ENCODE results near the gene NPAS3.

The NPAS3 gene

DNA sequence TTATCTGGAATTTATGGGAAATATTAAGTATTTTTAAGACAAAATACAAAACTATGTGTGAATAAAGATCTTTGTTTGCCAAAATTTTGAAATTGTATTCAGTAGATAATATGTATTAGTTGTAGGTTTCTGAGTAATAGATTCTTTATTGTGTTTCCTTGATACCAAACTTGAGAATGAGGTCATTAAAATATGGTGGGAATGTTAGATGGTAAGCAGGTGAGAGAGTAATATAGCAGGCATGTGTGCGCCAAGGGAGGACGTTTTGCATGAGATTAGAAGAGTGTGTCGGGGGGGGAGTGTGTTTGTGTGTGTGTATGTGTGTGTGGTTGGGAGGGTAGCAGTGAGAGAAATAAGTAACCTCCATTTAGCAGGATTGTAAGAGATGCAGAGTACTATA lies 376.5 kb downstream of the NPAS3 start:
- Mint-ChIP-seq H3K9me3 (peaks cover 19% of the 10 kb centered on the region), H3K36me3 (ENCODE audit: insufficient read depth) (peaks cover 2% of the 10 kb centered on the region), H3K4me3 (no peak overlapping the region), H3K4me1 (no peaks in the 10 kb centered on the region), H3K27me3 (no peaks in the 10 kb centered on the region), H3K27ac (ENCODE audit: low read depth) (no peak overlapping the region)
- DNase-seq (ENCODE audit: low spot score in 2 of 2): no peak
- ATAC-seq (replicated peaks; ENCODE audit: extremely low read depth, poor library complexity, severe bottlenecking): no peak

DNA sequence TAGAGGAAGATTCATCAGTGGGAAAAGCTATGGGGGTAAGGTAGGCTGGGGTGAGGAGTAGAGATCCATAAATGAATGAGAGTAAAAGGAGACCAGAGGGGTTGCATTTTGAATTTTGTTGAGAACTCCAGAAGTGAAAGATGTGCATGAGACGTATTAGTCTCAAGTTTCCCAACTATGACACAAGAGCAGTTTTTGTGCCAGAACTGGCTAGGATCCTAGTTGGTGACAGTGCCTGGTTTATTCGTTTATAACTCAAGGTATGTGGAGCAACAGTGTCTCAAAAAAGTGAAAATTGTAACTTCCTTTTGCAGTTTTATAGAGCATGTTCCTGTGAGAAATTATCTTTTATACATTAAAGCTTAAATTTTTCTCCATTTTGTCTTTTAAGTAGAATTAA lies 377.0 kb downstream of the NPAS3 start:
- Mint-ChIP-seq H3K27ac (ENCODE audit: low read depth) (no peak overlapping the region), H3K36me3 (ENCODE audit: insufficient read depth) (peaks cover 2% of the 10 kb centered on the region), H3K27me3 (no peaks in the 10 kb centered on the region), H3K4me1 (no peaks in the 10 kb centered on the region), H3K9me3 (peaks cover 19% of the 10 kb centered on the region), H3K4me3 (no peak overlapping the region)
- ATAC-seq (replicated peaks; ENCODE audit: extremely low read depth, poor library complexity, severe bottlenecking): no peak
- no peak for DNase-seq (ENCODE audit: low spot score in 2 of 2)

DNA sequence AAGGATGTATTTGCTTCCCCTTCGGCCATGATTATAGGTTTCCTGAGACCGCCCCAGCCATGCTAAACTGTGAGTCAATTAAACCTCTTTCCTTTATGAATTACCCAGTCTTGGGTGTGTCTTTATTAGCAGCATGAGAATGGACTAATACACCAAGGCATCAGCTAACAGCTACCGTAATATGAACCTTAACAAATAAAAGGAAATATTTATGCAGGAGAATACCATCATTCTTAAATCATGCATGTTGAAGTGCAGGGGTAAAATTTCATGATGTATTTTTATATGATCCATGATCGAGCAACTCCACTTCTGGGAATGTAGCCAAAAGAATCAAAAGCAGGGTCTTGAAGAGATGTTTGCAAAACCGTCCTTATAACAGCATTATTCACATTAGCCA lies 379.0 kb downstream of the NPAS3 start:
- Mint-ChIP-seq H3K27ac (ENCODE audit: low read depth) (no peak overlapping the region), H3K27me3 (no peaks in the 10 kb centered on the region), H3K9me3 (peaks cover 19% of the 10 kb centered on the region), H3K36me3 (ENCODE audit: insufficient read depth) (peaks cover 2% of the 10 kb centered on the region), H3K4me3 (no peak overlapping the region), H3K4me1 (no peaks in the 10 kb centered on the region)
- ATAC-seq (replicated peaks; ENCODE audit: extremely low read depth, poor library complexity, severe bottlenecking): no peak
- DNase-seq (ENCODE audit: low spot score in 2 of 2): no peak

DNA sequence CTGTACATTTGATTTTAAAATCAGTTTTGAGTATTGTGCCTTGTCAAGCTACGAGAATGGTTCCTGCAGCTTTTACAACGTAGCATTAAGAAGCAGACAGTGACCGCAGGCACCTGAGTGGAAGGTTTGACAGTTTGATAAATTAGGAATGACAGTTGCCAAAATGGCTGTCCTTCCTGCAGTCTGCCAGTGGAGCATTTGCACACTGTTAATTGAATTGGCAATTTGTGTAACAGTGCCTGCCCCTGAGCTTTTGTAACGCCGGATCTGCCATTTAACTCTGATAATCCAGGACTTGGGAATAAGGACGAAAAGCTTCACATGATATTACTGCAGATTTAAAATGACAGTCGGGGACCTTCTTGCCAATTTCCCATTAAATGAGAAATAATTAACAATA lies 385.3 kb downstream of the NPAS3 start:
- DNase-seq (ENCODE audit: low spot score in 2 of 2) (no peak), ATAC-seq (replicated peaks; ENCODE audit: extremely low read depth, poor library complexity, severe bottlenecking) (no peak)
- no peak overlapping the region for H3K4me3 Mint-ChIP-seq
- no peak overlapping the region for H3K27ac Mint-ChIP-seq (ENCODE audit: low read depth)
- no peaks in the 10 kb centered on the region for H3K27me3 Mint-ChIP-seq
- no peaks in the 10 kb centered on the region for H3K4me1 Mint-ChIP-seq
- H3K9me3 Mint-ChIP-seq: peaks cover 6% of the 10 kb centered on the region
- H3K36me3 Mint-ChIP-seq (ENCODE audit: insufficient read depth): no peaks in the 10 kb centered on the region

DNA sequence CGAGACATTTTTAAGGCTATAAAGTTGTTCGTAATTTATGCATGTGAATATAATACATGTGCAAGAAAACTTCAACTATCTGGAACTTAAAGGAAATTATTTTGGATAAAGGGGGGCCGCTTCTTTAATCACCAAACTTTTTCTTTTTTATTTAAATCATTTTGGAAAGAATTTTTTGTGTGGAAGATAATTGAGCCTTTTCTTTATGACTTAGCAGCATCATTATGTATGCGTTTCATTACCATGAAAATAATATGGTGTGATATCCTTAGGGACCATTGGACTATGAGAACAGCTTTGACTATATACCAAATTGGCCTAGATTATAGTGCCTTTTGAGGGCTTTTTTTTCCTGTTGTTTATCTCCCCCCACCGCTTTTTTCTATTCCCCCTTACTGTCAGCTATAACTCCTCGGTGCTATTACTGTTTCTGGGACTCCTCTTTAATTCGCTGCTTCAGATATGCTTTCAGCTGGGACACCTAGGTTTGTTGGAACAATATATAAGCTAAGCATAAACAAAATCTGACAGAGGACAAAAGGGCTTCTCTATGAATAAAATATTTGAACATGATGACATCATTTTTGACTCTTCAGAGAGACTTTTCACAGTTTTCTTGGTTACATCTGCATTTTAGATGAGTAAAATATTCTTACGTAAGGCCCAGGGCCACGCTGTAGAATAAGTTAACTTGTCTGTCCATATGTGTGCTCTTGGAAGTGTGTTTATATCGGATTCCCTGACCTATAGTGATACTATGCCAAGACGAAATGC lies 392.7 kb downstream of the NPAS3 start:
- no peak for DNase-seq (ENCODE audit: low spot score in 2 of 2)
- H3K27me3 Mint-ChIP-seq: no peaks in the 10 kb centered on the region
- peaks cover 5% of the 10 kb centered on the region for H3K9me3 Mint-ChIP-seq
- no peak overlapping the region for H3K4me3 Mint-ChIP-seq
- H3K27ac Mint-ChIP-seq (ENCODE audit: low read depth): no peak overlapping the region
- no peak for ATAC-seq (replicated peaks; ENCODE audit: extremely low read depth, poor library complexity, severe bottlenecking)
- H3K4me1 Mint-ChIP-seq: no peaks in the 10 kb centered on the region
- no peaks in the 10 kb centered on the region for H3K36me3 Mint-ChIP-seq (ENCODE audit: insufficient read depth)

DNA sequence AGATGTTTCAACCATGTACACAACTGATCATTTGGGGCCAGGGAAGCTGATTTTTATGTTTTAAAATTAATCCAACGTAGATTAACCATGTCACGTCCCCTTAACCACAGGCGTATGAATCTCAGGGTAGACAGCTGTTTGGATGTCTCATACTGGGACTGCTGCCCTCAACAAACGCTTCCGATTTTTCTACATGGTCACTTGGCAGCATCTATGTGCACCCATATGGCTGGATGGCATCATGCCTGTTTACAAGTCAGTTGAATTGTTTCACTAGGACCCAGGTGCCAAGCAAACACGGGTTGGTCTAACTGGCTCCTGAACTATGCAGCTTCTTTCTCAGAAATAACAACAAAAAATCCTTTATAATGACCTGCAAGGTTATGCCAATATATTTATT lies 393.8 kb downstream of the NPAS3 start:
- no peaks in the 10 kb centered on the region for H3K4me1 Mint-ChIP-seq
- no peak overlapping the region for H3K4me3 Mint-ChIP-seq
- DNase-seq (ENCODE audit: low spot score in 2 of 2) (no peak), ATAC-seq (replicated peaks; ENCODE audit: extremely low read depth, poor library complexity, severe bottlenecking) (no peak)
- H3K27me3 Mint-ChIP-seq: no peaks in the 10 kb centered on the region
- H3K27ac Mint-ChIP-seq (ENCODE audit: low read depth): no peak overlapping the region
- H3K36me3 Mint-ChIP-seq (ENCODE audit: insufficient read depth): no peaks in the 10 kb centered on the region
- peaks cover 5% of the 10 kb centered on the region for H3K9me3 Mint-ChIP-seq

GRCh38 chr14:33335366-33335765 lies 396.7 kb downstream of the NPAS3 start:
- Mint-ChIP-seq H3K27ac (ENCODE audit: low read depth) (no peak overlapping the region), H3K9me3 (peaks cover under 1% of the 10 kb centered on the region), H3K36me3 (ENCODE audit: insufficient read depth) (no peaks in the 10 kb centered on the region), H3K4me3 (no peak overlapping the region), H3K4me1 (no peaks in the 10 kb centered on the region), H3K27me3 (no peaks in the 10 kb centered on the region)
- ATAC-seq (replicated peaks; ENCODE audit: extremely low read depth, poor library complexity, severe bottlenecking) (no peak), DNase-seq (ENCODE audit: low spot score in 2 of 2) (no peak)

- Mint-ChIP-seq H3K9me3 (peaks cover 13% of the 10 kb centered on the region), H3K27ac (ENCODE audit: low read depth) (no peak overlapping the region), H3K27me3 (no peaks in the 10 kb centered on the region), H3K36me3 (ENCODE audit: insufficient read depth) (no peaks in the 10 kb centered on the region), H3K4me1 (no peaks in the 10 kb centered on the region), H3K4me3 (no peak overlapping the region)
- DNase-seq (ENCODE audit: low spot score in 2 of 2) (no peak), ATAC-seq (replicated peaks; ENCODE audit: extremely low read depth, poor library complexity, severe bottlenecking) (no peak)
Observed at GRCh38 chr14:33342299-33342974, 403.8 kb downstream of the NPAS3 start.

GRCh38 chr14:33343016-33343415 lies 404.3 kb downstream of the NPAS3 start:
- ATAC-seq (replicated peaks; ENCODE audit: extremely low read depth, poor library complexity, severe bottlenecking) (no peak), DNase-seq (ENCODE audit: low spot score in 2 of 2) (no peak)
- Mint-ChIP-seq H3K27me3 (no peaks in the 10 kb centered on the region), H3K9me3 (peaks cover 13% of the 10 kb centered on the region), H3K27ac (ENCODE audit: low read depth) (no peak overlapping the region), H3K4me1 (no peaks in the 10 kb centered on the region), H3K36me3 (ENCODE audit: insufficient read depth) (no peaks in the 10 kb centered on the region), H3K4me3 (no peak overlapping the region)

GRCh38 chr14:33347796-33348195 lies 409.1 kb downstream of the NPAS3 start:
- no peak for ATAC-seq (replicated peaks; ENCODE audit: extremely low read depth, poor library complexity, severe bottlenecking)
- H3K4me1 Mint-ChIP-seq: no peaks in the 10 kb centered on the region
- no peak overlapping the region for H3K27ac Mint-ChIP-seq (ENCODE audit: low read depth)
- no peaks in the 10 kb centered on the region for H3K27me3 Mint-ChIP-seq
- H3K4me3 Mint-ChIP-seq: no peak overlapping the region
- no peak for DNase-seq (ENCODE audit: low spot score in 2 of 2)
- no peaks in the 10 kb centered on the region for H3K36me3 Mint-ChIP-seq (ENCODE audit: insufficient read depth)
- peaks cover 13% of the 10 kb centered on the region for H3K9me3 Mint-ChIP-seq

- H3K27me3 Mint-ChIP-seq: no peaks in the 10 kb centered on the region
- H3K36me3 Mint-ChIP-seq (ENCODE audit: insufficient read depth): no peaks in the 10 kb centered on the region
- no peak overlapping the region for H3K27ac Mint-ChIP-seq (ENCODE audit: low read depth)
- no peak overlapping the region for H3K4me3 Mint-ChIP-seq
- H3K9me3 Mint-ChIP-seq: peaks cover 13% of the 10 kb centered on the region
- DNase-seq (ENCODE audit: low spot score in 2 of 2) (no peak), ATAC-seq (replicated peaks; ENCODE audit: extremely low read depth, poor library complexity, severe bottlenecking) (no peak)
- no peaks in the 10 kb centered on the region for H3K4me1 Mint-ChIP-seq
Observed at GRCh38 chr14:33348510-33348909, 409.8 kb downstream of the NPAS3 start.

DNA sequence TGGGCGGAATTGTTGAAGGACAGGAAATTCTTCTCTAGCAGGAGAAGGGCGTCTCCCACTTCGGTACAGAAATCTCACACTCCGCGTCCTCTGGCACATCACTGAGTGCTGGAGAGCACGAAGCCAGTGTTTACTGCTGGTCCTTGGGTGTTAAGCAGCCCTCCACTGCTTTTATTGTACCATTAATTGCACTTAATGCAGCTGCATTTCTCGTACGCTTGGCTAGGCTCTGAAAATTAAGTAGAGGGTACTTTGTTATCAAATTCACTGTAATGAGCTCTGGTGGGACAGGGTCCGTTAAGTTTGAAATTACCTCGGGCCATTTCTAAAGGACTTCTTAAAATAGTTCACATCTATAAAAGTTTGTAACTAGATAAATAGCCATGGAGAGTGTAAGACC lies 411.2 kb downstream of the NPAS3 start:
- Mint-ChIP-seq H3K36me3 (ENCODE audit: insufficient read depth) (no peaks in the 10 kb centered on the region), H3K9me3 (peaks cover 25% of the 10 kb centered on the region), H3K4me3 (no peak overlapping the region), H3K27me3 (no peaks in the 10 kb centered on the region), H3K4me1 (no peaks in the 10 kb centered on the region), H3K27ac (ENCODE audit: low read depth) (no peak overlapping the region)
- DNase-seq (ENCODE audit: low spot score in 2 of 2) (no peak), ATAC-seq (replicated peaks; ENCODE audit: extremely low read depth, poor library complexity, severe bottlenecking) (no peak)

DNA sequence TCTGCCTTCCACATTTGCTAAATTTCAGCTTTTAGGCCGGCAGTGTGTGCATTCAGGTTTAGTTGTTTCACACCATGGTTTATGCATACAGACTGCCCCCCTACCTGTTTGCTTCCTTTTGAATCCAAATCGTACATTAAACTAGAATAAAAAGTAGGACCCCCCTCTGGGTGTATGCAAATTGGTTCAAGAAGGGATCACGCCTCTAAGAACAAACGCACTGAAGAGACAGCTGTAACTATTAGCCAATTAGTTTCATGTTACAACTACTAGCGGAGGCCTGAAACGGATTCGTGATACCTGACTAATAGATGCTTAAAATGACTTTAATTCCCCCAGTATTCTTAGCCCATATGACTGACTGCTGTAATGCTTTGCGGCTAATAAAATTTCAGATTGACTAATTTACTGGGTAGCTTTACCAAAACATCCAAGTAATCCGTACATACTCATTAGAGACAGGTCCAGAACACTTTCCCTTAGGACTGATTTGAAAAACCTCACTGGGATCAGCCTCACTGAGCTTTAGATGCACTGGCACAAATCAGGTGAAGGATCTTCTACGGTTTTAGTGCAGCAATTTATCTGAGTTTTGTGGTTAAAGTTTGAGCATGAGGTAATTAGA lies 411.8 kb downstream of the NPAS3 start:
- Mint-ChIP-seq H3K36me3 (ENCODE audit: insufficient read depth) (no peaks in the 10 kb centered on the region), H3K4me3 (no peak overlapping the region), H3K27ac (ENCODE audit: low read depth) (no peak overlapping the region), H3K4me1 (no peaks in the 10 kb centered on the region), H3K27me3 (no peaks in the 10 kb centered on the region), H3K9me3 (peaks cover 31% of the 10 kb centered on the region)
- DNase-seq (ENCODE audit: low spot score in 2 of 2) (no peak), ATAC-seq (replicated peaks; ENCODE audit: extremely low read depth, poor library complexity, severe bottlenecking) (no peak)

Measured in central memory CD8-positive, alpha-beta T cell (primary cell).